Activated gamma-delta T cell (primary cell): Measurements from ENCODE around the gene RAD51B.
"Not testable (repeated sequence)": the region's sequence is repeated elsewhere in the genome, so short reads cannot be mapped to it uniquely, and the experiment has no call there.

Experiments
- DNase-seq: peaks from one replicate; lab custom pipeline; 2025; lab: John Stamatoyannopoulos, UW

RAD51B gene

DNA sequence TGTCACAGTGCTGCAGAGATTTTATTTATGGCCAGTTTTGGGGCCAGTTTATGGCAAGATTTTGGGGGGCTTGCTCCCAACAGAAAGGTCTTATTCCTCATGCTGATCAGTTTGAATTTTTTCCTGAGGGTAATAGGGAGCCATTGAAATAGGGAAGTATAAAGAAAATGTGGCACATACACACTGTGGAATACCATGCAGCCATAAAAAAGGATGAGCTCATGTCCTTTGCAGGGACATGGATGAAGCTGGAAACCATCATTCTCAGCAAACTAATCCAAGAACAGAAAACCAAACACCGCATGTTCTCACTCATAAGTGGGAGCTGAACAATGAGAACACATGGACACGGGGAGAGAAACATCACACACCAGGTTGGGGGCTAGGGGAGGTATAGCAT, 483.4 kb downstream of the RAD51B start:
- not testable (repeated sequence) for DNase-seq

GRCh38 chr14:68305738-68306137, 486.2 kb downstream of the RAD51B start:
- DNase-seq, result no peak

- no peak for DNase-seq
These were observed 486.8 kb downstream of the RAD51B start for GRCh38 chr14:68306265-68306933.

DNA sequence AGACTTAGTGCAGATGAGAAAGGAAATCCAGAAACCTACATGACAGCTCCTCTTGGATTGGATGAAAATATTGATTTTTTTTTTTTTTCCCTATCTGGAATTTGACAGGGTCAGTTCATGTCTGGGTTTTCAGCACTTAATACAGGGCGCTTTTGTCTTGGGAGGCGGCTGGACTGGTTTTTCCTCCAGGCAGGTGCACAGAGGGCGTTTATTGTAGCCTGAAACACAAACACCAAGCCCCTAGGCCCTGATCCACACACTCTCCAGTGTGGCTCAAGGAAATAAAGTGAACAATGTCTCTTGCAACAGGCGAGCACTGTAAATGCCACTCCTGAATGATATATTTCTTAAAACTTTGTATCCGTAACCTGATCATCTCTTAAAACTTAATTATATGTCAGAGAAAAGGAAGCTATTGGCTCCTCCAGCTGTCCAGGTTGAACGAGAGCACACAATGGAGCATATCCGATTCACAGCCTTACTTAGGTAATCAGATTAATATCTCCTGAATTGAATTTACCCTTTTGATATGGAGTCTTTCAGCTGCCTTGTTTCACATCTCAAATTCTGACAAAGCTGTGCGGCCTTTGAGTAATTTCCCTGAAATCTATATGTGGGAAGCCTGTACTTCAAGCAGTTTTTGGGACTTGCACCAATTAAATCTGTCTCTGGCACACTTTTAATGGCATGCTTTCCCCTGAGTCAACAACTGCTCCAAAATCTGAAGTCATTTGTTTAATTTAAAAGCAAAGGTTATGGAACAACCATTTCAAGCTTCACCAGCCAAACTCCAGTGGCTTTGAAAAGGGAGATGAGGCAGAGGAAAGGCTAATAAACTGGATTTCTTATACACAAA, 487.6 kb downstream of the RAD51B start:
- no peak for DNase-seq

- DNase-seq, result no peak
These were observed 488.2 kb downstream of the RAD51B start for GRCh38 chr14:68307790-68308168.

- DNase-seq, result no peak
These were observed 489.3 kb downstream of the RAD51B start for GRCh38 chr14:68308726-68309520.

DNA sequence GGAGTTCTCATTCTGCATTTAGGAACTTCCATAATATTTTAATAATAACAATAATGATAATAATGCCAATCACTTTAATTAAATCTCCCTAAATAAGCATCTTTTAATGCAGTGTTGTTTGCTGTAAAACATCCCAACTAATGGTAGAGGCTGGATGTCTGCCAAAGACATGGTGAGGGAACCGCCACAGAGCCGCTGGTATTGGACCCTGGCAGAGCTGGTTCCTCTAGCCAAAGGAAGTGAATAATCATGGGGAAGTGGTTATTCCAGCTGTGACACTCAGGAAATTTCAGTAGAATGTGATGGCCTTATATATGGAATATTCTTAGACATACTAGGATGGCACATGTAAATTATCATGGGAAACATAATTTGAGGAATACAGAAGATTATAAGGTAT, 490.0 kb downstream of the RAD51B start:
- DNase-seq, result no peak

DNA sequence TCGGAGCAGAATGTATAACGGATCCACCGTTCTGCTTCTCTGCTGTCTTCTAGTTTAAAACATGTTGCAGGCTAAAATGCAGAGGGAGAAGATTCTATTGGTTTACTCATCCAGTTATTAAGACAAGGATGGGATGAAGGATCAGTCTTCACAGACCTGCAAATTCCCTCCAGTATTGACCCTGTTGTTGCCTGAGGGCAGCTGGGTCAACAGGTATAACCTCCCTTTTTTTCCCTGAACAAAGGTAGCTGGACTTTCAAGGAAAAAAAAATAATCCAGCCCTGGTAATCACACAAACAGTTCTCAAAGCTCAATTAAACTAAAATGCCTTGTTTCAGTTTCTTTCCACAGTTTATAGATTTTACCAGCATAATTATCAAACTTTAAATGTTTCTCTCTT, 492.7 kb downstream of the RAD51B start:
- no peak for DNase-seq

DNA sequence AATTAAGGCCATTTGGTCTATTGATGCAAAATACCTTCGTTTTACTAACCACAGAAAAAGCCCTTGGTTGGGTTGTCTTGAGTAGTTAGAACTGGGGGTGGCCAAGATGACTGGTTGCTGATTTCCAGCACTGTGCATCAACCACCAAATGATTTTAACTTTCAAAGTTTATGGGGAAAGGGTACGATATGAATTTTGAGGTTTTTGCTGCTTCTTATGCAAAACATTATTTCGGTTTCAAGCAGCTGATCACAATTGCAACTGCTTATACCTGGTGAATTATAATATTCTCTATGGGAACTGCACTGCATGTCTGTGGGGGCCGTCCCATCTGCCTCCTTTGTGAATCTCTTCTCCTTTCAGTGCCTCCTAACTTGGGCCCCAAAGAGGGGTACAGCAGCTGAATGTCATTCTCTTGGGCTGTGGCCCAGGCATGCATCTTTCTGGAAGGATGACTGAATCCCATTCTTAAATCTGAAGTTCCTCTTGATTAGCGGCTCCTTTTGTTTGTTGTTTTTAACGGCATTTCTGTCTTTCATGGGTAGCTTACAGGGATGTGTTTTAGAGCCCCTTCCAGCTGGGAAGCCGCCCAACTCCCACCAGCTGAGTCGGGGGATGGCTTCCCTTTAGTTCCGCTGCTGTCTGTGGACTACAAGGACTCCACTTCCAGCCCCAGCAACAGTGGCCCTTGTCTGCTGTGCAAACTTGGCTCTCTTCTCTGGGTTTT, 493.5 kb downstream of the RAD51B start:
- DNase-seq, result no peak

- no peak for DNase-seq
These were observed 495.1 kb downstream of the RAD51B start for GRCh38 chr14:68314642-68315041.

- no peak for DNase-seq
These were observed 495.5 kb downstream of the RAD51B start for GRCh38 chr14:68315081-68315480.

DNA sequence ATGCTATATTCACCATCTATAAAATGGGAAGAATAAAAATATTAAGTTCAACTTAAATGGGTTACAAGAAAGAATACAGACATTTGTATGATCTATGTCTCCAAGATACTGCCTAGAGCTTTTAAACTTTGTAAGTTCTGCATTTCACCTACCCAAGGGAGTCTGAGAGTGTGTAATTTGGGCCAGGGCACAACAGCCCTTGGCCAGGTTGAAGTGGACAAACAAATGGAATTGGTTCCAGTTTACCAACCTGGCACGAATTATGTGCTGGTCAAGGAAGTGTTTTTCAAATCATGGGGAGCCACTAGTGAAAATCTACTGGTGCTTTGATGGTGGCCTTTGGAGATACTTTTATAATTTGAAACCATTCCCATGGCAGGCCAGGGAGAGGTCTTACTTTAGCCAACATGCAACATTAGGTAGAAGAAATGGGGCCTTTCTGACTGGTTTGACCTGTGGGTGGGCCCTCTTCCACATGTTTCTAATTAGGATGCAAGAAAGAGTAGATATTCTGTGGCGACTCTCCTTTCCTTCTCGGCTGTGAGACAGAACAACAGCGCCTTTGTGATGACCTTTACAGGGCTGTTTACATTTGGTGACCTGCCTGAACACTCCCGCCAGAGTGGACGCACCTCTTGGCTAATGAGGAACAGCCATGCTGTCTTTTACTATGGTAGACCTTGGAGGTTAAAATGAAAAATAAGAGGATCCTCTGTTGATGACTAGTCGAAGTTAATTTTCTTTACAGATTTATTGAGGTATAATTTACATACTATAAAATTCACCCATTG, 496.7 kb downstream of the RAD51B start:
- DNase-seq, result no peak

- no peak for DNase-seq
These were observed 497.7 kb downstream of the RAD51B start for GRCh38 chr14:68317239-68317638.

DNA sequence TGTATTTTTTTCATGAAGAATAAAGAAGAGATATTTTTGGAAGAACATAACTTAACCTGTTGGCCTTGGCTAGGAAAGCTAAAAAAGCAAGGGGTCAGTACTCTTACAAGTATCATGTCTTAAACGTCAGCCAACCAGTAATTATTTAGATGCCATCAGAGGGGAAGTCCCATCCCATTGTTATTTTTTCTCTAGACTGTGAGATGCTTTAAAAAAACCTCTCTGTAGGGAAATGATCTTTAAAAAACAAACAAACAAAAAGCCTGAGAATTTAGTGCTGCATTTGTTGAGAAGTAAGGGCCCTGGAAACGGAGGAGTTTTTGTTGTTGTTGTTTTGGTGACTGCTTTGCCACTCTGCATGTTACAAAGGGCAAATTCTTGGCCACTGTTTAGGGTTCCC, 499.2 kb downstream of the RAD51B start:
- no peak for DNase-seq

GRCh38 chr14:68320495-68320894, 500.9 kb downstream of the RAD51B start:
- no peak for DNase-seq

DNA sequence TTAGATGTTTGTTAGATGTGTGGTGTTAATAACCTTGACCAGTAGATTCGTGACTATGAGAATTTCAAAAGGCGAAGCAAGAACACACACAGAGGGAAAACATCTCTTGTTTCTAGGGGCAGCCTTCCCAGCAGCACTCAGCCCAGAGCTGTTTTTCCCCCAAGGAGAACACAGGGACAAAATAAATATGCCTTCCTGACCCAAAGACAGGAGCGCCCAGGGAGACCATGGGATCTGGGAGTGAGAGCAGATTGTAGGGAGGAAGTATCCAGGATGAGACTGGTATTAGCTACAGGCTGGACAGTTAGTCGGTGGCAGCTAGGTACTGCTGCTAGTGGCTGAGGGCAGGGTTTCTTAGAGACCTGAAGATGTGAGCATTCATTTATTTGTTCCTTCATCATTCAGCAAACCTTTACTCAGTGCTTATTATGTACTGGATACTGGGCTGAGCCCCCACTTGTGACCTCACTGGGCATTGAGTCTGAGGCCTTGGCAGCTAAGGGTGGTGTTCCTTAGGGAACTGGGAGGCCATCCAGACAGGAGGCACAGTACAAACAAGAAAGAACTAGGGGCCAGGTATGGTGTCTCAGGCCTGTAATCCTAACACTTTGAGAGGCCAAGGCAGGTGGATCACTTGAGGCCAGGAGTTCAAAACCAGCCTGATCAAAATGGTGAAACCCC, 503.5 kb downstream of the RAD51B start:
- DNase-seq, result no peak

DNA sequence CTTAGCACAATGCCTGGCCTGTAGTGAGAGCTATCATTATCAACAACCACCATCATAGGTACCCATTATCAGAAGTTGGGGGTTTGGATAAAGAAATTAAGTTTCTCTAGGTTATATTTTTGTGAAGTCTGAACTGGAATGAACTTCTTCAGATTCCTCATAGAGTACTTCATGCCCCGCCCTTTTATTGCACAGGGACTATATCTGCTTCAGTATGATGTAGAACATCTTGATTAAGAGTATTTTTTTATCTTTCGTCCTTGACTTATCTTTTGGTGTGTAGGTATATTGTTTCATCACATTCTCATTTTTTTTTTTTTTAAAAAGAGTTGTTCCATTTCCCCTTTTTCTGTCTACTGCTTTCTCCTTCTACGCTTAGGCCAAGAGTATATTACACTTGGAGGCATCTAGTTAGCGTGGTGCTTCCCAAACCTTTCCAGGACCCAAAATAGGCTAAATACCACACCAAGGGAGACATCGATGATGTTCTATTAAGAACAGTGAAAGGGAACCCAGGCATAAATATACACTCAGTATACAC, 505.8 kb downstream of the RAD51B start:
- DNase-seq, result no peak

DNA sequence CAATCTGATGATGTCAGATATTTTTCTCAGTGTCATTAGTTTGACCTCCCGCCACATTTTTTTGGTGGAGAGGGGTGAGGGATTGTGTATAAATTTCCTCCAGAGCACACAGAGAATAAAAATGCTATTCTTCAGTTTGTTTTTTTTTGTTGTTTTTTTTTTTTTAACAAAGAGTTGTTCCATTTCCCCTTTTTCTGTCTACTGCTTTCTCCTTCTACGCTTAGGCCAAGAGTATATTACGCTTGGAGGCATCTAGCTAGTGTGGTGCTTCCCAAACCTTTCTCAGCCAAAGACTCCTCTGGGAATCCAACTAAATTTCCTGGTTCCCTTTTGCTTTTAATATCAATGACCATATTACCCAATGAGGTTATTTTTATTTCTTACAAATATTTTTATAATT, 507.7 kb downstream of the RAD51B start:
- no peak for DNase-seq

DNA sequence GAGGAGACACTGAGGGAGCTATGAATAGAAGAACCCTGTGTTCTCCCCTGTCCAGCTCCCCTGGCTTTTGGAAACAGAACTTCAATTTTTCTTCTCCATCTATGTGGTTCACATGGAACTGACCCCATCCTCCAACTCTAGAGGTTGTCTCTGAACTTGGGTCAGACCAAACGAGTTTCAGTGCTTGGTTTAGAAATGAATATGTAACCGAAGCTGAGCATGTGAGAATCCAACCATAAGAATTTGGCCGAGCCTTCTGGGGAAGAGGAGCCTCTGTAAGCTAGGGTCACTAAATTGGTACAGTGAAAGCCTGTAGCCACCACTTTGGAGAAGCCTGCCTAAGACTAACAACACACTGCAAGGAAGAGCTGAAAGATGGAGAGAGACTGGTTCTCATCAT, 508.9 kb downstream of the RAD51B start:
- DNase-seq, result no peak

DNA sequence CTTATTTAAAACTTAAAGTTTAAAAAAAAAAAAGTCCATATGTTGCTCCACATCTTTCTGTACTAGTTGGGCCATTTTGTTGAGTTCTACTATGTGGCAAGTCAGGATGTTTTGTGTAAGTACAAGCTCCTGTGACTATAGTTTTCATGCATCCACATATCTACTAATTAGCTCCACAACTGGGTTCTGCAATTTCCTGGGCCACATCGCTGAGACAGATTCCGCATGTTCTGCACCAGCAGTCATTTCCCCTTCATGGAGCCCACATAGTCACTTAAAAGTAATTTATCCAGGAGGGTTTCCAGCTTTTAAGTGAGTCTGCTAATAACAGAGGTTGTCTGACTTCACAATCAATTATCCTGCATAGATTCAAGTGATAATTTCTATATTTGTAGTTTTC, 511.8 kb downstream of the RAD51B start:
- DNase-seq, result no peak
